Muscle of leg (tissue), 11 donors: ENCODE results near the gene PANK1. TPM values are rescaled to one million over a fixed set of nuclear protein-coding genes. Genes with fewer than 3 reads are reported as not detected.
"Not testable (repeated sequence)": the region's sequence is repeated elsewhere in the genome, so short reads cannot be mapped to it uniquely, and the experiment has no call there.

Experiments
- DNase-seq: peaks from one replicate; pipeline ENCODE4 v3.0.0; 2013
- H3K27ac ChIP-seq: one replicate; pipeline ENCODE4 v1.5.1; 2013; ENCODE audit warnings: mild to moderate bottlenecking, low read length, control low read depth
- H3K27me3 ChIP-seq: one replicate; pipeline ENCODE4 v1.6.1; 2013; ENCODE audit warnings: low read length; ENCODE audit not compliant: control insufficient read depth, insufficient read depth
- H3K36me3 ChIP-seq: one replicate; pipeline ENCODE4 v1.6.1; 2013; ENCODE audit warnings: low read length; ENCODE audit not compliant: control insufficient read depth, insufficient read depth
- H3K4me1 ChIP-seq: one replicate; pipeline ENCODE4 v1.6.1; 2013; ENCODE audit warnings: low read length; ENCODE audit not compliant: control insufficient read depth, insufficient read depth
- H3K4me3 ChIP-seq: one replicate; pipeline ENCODE4 v1.5.1; 2013; ENCODE audit warnings: low read length, control low read depth
- H3K9me3 ChIP-seq: replicated peaks from 2 replicates; pipeline ENCODE4 v1.6.1; 2013; ENCODE audit warnings: low read depth, low read length; ENCODE audit not compliant: control insufficient read depth
- WGBS: methylation state at CpG from one replicate; pipeline ENCODE4 v1.1.5; 2013; ENCODE audit warnings: missing lambda C conversion rate; ENCODE audit not compliant: insufficient coverage; 5-methylcytosine and 5-hydroxymethylcytosine counted together
- polyA plus RNA-seq, 8 donors: library from polyadenylated mRNA; unstranded; fragments of 120-200 nt; gene quantifications; one replicate each; pipeline versions ENCODE4 v1.2.1 to v1.2.3, GENCODE V29; 2013; ENCODE audit warnings: inconsistent platforms in 1 of 8, low replicate concordance in 1 of 8; ENCODE audit not compliant: insufficient read length in 8 of 8, insufficient read depth in 1 of 8
- total RNA-seq: library from RNA; stranded (reverse); fragments of 120-200 nt; gene quantifications from one replicate; pipeline ENCODE4 v1.2.4, GENCODE V29; 2013

PANK1 gene
- total and polyA plus RNA-seq, 9 donors, result 13.0 to 17.1 (median 15.0) TPM

DNA sequence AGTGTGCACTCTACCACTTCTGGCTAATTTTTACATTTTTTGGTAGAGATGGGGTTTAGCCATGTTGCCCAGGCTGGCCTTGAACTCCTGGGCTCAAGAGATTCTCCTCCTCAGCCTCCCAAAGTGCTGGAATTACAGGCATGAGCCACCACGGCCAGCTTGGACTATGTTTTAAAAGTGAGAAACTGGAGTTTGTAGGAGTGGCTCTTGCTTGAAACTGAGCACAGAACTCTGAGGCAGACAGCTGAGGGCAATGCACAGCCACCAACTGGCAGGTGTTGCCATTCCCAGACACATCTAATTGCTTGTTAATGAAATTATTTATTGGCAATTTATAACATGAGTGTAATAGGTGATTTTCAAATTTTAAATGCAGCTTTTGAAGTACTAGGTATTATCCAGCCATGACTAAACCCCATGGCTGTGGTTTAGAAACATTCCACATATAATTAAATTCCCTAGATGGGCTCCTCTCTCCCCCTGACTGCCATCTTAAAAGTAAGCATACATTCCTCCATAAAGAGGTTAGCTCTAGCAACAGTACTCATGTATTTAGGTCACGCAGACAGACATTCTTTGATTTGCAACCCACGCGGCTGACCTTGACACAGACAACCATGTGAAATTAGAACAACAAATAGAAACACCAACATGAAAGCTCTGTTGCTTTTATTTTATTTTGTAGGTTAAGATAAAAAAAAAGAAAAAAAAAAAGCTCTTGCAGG, 19.8 kb downstream of the PANK1 start:
- Histone ChIP-seq H3K4me1 (peaks cover 9% of the 10 kb centered on the region), H3K4me3 (no peak overlapping the region), H3K9me3 (peaks cover 8% of the 10 kb centered on the region), H3K27me3 (no peaks in the 10 kb centered on the region), H3K27ac (no peak overlapping the region), H3K36me3 (no peaks in the 10 kb centered on the region)
- no peak for DNase-seq
- 100% methylated on average over 1 of the region's 4 CpGs for WGBS

DNA sequence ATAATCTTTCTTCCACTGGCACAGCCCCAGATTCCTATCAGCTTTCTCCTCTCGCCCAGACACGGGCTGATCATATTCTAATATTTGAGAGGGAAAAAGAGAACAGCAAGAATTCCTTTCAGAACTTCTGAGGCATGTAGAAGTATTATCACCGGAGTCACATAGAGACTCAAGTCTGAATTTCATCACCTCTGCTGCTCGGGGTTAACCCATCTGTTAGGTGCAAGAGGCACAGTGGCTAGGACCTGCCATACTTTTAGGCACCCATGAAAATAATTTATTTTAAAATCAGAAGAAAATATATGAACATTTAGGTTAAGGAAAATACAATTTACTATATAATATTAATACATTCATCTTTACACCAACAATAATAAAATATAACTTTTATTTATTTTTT, 21.0 kb downstream of the PANK1 start:
- Histone ChIP-seq H3K9me3 (peaks cover 13% of the 10 kb centered on the region), H3K27me3 (no peaks in the 10 kb centered on the region), H3K4me3 (no peak overlapping the region), H3K36me3 (no peaks in the 10 kb centered on the region), H3K27ac (no peak overlapping the region), H3K4me1 (peaks cover 9% of the 10 kb centered on the region)
- DNase-seq, result no peak
- 100% methylated on average over 1 of the region's 4 CpGs for WGBS

- Histone ChIP-seq H3K27ac (no peak overlapping the region), H3K4me1 (peaks cover 6% of the 10 kb centered on the region), H3K4me3 (no peak overlapping the region), H3K9me3 (peaks cover 15% of the 10 kb centered on the region), H3K36me3 (no peaks in the 10 kb centered on the region), H3K27me3 (no peaks in the 10 kb centered on the region)
- no peak for DNase-seq
These were observed 22.9 kb downstream of the PANK1 start for GRCh38 chr10:89622151-89622550.

DNA sequence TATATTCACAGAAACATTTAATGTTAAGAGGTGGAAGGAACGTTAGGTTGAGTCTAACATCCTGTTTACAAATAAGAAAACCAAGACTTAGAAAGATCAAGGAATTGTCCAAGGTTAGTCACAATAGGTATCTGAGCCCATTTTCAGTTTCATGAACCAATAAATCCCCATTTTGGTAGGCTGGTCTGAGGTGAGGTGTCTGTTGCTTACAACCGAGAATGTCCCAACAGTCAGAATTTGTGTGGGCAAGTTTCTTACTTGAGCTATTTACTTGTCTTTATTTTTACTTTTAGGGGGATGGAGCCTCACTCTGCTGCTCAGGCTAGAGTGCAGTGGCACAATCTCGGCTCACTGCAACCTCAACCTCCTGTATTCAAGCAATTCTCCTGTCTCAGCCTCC, 23.6 kb downstream of the PANK1 start:
- Histone ChIP-seq H3K4me3 (no peak overlapping the region), H3K27me3 (no peaks in the 10 kb centered on the region), H3K9me3 (peaks cover 15% of the 10 kb centered on the region), H3K27ac (no peak overlapping the region), H3K36me3 (no peaks in the 10 kb centered on the region), H3K4me1 (peaks cover 6% of the 10 kb centered on the region)
- WGBS, result no CpG with 5 or more reads among the region's 3 CpGs
- no peak for DNase-seq

- H3K9me3 ChIP-seq, result peaks cover 15% of the 10 kb centered on the region
- 89% methylated on average over 5 of the region's 6 CpGs for WGBS
- not testable (repeated sequence) for H3K27ac ChIP-seq, H3K4me1 ChIP-seq, H3K4me3 ChIP-seq, H3K36me3 ChIP-seq, DNase-seq, H3K27me3 ChIP-seq
These were observed 24.7 kb downstream of the PANK1 start for GRCh38 chr10:89620296-89620695.

DNA sequence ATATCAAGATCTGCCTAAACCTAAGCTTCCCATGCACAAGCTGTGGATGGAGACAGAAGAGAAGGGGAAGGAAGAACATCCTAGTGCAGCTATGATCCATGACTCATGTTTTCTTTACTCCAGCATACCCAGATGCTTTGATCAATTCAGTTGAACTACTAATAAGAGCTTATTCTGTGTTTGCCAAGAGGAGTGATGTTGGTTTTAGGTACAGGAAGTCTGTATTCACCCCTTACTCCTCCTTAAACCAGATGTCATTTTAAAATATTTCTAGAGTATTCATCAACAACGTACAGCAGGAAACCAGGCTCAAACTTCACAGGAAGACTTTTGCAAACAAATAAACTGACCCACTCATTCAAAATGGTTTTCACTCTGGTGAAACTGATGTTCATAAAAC, 29.2 kb downstream of the PANK1 start:
- WGBS, result no CpG with 5 or more reads among the region's 1 CpG
- no peak for DNase-seq
- H3K9me3 ChIP-seq, result peaks cover 13% of the 10 kb centered on the region
- H3K27me3 ChIP-seq, result no peaks in the 10 kb centered on the region
- H3K4me3 ChIP-seq, result no peak overlapping the region
- H3K27ac ChIP-seq, result no peak overlapping the region
- H3K4me1 ChIP-seq, result no peaks in the 10 kb centered on the region
- H3K36me3 ChIP-seq, result peaks cover 4% of the 10 kb centered on the region

GRCh38 chr10:89615112-89615511, 29.9 kb downstream of the PANK1 start:
- H3K4me3 ChIP-seq, result no peak overlapping the region
- H3K27me3 ChIP-seq, result no peaks in the 10 kb centered on the region
- H3K9me3 ChIP-seq, result peaks cover 7% of the 10 kb centered on the region
- no CpG with 5 or more reads among the region's 3 CpGs for WGBS
- no peaks in the 10 kb centered on the region for H3K4me1 ChIP-seq
- peaks cover 6% of the 10 kb centered on the region for H3K36me3 ChIP-seq
- DNase-seq, result no peak
- H3K27ac ChIP-seq, result no peak overlapping the region

GRCh38 chr10:89613582-89613981, 31.5 kb downstream of the PANK1 start:
- WGBS, result 20% methylated on average over 1 of the region's 3 CpGs
- H3K27ac ChIP-seq, result no peak overlapping the region
- no peaks in the 10 kb centered on the region for H3K27me3 ChIP-seq
- no peaks in the 10 kb centered on the region for H3K9me3 ChIP-seq
- peaks cover 14% of the 10 kb centered on the region for H3K36me3 ChIP-seq
- DNase-seq, result no peak
- H3K4me3 ChIP-seq, result no peak overlapping the region
- H3K4me1 ChIP-seq, result no peaks in the 10 kb centered on the region

- Histone ChIP-seq H3K9me3 (no peaks in the 10 kb centered on the region), H3K27me3 (no peaks in the 10 kb centered on the region), H3K27ac (no peak overlapping the region), H3K4me1 (no peaks in the 10 kb centered on the region), H3K4me3 (no peak overlapping the region), H3K36me3 (peaks cover 14% of the 10 kb centered on the region)
- DNase-seq, result no peak
- no CpG with 5 or more reads among the region's 4 CpGs for WGBS
These were observed 33.8 kb downstream of the PANK1 start for GRCh38 chr10:89611282-89611681.

GRCh38 chr10:89609833-89610346, 35.2 kb downstream of the PANK1 start:
- no peak for DNase-seq
- H3K9me3 ChIP-seq, result no peaks in the 10 kb centered on the region
- no peaks in the 10 kb centered on the region for H3K27me3 ChIP-seq
- no peak overlapping the region for H3K4me3 ChIP-seq
- WGBS, result no CpG with 5 or more reads among the region's 2 CpGs
- no peak overlapping the region for H3K27ac ChIP-seq
- no peaks in the 10 kb centered on the region for H3K4me1 ChIP-seq
- peaks cover 14% of the 10 kb centered on the region for H3K36me3 ChIP-seq

DNA sequence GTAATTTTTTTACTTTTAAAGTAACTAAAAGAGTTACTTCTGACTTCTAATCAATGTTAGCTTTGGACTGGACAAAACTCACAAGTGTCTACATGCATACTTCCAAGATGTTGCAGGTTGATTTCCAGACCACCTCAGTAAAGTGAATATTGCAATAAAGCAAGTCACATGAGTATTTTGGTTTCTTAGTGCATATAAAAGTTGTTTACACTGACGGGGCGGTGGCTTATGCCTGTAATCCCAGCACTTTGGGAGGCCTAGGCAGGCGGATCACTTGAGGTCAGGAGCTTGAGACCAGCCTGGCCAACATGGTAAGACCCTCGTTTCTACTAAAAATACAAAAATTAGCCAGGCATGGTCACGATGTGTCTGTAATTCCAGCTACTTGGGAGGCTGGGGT, 40.8 kb downstream of the PANK1 start:
- no peaks in the 10 kb centered on the region for H3K27me3 ChIP-seq
- DNase-seq, result no peak
- H3K4me3 ChIP-seq, result no peak overlapping the region
- no peaks in the 10 kb centered on the region for H3K9me3 ChIP-seq
- no peak overlapping the region for H3K27ac ChIP-seq
- WGBS, result 100% methylated on average over 3 of the region's 5 CpGs
- H3K36me3 ChIP-seq, result peaks cover 5% of the 10 kb centered on the region
- H3K4me1 ChIP-seq, result no peaks in the 10 kb centered on the region
